Liver (tissue), 3 donors: ENCODE measurements around the gene PCAT6.

Source experiments
- EGR1 ChIP-seq, 2 donors: IDR thresholded peaks; 2 replicates each; pipeline ENCODE4 v1.6.1; 2016 to 2018; ENCODE audit warnings: antibody characterized with exemption in 2 of 2, low read depth in 2 of 2
- GABPA ChIP-seq, 2 donors: IDR thresholded peaks in 1 of 2; conservative IDR thresholded peaks in 1 of 2; 2 replicates each; pipeline ENCODE4 v1.6.1; 2016; ENCODE audit warnings: antibody characterized with exemption in 2 of 2, mild to moderate bottlenecking in 1 of 2, moderate library complexity in 1 of 2
- RAD21 ChIP-seq, 2 donors: IDR thresholded peaks; 2 replicates each; pipeline ENCODE4 v1.6.1; 2016; ENCODE audit warnings: antibody characterized with exemption in 2 of 2, mild to moderate bottlenecking in 2 of 2
- TAF1 ChIP-seq: conservative IDR thresholded peaks from 2 replicates; pipeline ENCODE4 v1.6.1; 2016; ENCODE audit warnings: antibody characterized with exemption, mild to moderate bottlenecking
- YY1 ChIP-seq: IDR thresholded peaks from 2 replicates; pipeline ENCODE4 v1.6.1; 2016; ENCODE audit warnings: antibody characterized with exemption, mild to moderate bottlenecking
- TF ChIP-seq, protein P1 (sequence below): fragments of 150-350 bp; IDR thresholded peaks from 2 replicates; pipeline ENCODE4 v1.5.1; 2017; ENCODE audit warnings: improper control_type of control experiment, low read depth, low read length; ENCODE audit not compliant: missing input control
- TF ChIP-seq, protein P2 (sequence below): IDR thresholded peaks from 2 replicates; pipeline ENCODE4 v1.6.1; 2016; ENCODE audit warnings: antibody characterized with exemption
- TF ChIP-seq, protein P3 (sequence below): IDR thresholded peaks from 2 replicates; pipeline ENCODE4 v1.6.1; 2016; ENCODE audit warnings: antibody characterized with exemption
- TF ChIP-seq, protein P4 (sequence below): IDR thresholded peaks from 2 replicates; pipeline ENCODE4 v1.6.1; 2016; ENCODE audit warnings: antibody characterized with exemption
- TF ChIP-seq, protein P5 (sequence below): IDR thresholded peaks from 2 replicates; pipeline ENCODE4 v1.6.1; 2016; ENCODE audit warnings: antibody characterized with exemption, mild to moderate bottlenecking
- donor health status: healthy.
- donor health status: healthy.

DNA sequence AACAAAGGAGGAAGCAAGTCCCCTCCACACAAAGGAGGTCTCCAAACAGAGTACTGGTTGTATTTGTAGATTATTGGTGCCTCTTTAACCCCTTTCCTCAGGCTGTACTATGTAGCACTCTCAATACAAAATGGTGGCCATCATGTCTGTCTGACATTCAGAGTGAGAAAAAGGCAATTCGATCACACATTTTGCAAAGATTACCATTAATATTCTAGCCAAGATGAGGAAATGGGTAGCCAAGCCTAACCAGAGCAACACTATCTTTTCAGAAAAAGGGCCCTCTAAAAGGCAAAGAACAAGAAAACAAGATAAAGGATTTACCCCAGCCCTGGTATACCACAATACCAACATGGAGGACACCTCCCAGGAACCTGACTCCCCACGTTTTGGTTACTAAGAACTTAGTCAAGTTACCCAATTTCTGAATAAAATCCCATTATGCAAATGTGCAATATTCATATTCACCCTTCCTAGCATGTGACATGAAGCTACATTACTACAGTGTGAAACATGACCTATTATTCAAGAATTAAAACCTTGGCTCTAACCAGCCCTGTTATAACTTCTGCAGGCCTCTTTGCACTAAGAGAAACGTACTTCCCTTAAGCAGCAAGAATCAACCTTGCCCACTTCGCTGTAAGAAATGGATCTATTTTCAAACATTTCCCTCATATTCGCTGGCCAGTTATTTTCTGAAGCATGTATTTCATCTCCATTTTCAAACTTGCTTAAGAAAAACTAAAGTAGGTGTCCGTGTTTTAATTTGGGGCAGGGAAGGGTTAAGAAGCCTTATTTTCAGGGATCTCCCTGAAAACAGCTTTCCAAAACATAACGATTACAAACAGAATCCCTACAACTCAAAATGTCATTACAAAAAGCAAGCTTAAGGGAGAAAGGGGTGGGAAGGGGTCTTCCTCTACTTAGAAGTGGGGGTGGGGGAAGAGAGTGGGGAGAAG lies 4.6 kb upstream of the PCAT6 start:
- TF ChIP-seq EGR1 (IDR thresholded peaks at IDR 0.05; ENCODE audit: low read depth in 2 of 2) = no peak
- TF ChIP-seq, protein P1, sequence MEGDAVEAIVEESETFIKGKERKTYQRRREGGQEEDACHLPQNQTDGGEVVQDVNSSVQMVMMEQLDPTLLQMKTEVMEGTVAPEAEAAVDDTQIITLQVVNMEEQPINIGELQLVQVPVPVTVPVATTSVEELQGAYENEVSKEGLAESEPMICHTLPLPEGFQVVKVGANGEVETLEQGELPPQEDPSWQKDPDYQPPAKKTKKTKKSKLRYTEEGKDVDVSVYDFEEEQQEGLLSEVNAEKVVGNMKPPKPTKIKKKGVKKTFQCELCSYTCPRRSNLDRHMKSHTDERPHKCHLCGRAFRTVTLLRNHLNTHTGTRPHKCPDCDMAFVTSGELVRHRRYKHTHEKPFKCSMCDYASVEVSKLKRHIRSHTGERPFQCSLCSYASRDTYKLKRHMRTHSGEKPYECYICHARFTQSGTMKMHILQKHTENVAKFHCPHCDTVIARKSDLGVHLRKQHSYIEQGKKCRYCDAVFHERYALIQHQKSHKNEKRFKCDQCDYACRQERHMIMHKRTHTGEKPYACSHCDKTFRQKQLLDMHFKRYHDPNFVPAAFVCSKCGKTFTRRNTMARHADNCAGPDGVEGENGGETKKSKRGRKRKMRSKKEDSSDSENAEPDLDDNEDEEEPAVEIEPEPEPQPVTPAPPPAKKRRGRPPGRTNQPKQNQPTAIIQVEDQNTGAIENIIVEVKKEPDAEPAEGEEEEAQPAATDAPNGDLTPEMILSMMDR = no peak
- TF ChIP-seq, protein P2, sequence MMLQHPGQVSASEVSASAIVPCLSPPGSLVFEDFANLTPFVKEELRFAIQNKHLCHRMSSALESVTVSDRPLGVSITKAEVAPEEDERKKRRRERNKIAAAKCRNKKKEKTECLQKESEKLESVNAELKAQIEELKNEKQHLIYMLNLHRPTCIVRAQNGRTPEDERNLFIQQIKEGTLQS = no peak
- TF ChIP-seq TAF1 = no peak
- TF ChIP-seq, protein P3, sequence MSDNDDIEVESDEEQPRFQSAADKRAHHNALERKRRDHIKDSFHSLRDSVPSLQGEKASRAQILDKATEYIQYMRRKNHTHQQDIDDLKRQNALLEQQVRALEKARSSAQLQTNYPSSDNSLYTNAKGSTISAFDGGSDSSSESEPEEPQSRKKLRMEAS = no peak
- TF ChIP-seq, protein P4, sequence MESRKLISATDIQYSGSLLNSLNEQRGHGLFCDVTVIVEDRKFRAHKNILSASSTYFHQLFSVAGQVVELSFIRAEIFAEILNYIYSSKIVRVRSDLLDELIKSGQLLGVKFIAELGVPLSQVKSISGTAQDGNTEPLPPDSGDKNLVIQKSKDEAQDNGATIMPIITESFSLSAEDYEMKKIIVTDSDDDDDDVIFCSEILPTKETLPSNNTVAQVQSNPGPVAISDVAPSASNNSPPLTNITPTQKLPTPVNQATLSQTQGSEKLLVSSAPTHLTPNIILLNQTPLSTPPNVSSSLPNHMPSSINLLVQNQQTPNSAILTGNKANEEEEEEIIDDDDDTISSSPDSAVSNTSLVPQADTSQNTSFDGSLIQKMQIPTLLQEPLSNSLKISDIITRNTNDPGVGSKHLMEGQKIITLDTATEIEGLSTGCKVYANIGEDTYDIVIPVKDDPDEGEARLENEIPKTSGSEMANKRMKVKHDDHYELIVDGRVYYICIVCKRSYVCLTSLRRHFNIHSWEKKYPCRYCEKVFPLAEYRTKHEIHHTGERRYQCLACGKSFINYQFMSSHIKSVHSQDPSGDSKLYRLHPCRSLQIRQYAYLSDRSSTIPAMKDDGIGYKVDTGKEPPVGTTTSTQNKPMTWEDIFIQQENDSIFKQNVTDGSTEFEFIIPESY = no peak
- TF ChIP-seq, protein P5, sequence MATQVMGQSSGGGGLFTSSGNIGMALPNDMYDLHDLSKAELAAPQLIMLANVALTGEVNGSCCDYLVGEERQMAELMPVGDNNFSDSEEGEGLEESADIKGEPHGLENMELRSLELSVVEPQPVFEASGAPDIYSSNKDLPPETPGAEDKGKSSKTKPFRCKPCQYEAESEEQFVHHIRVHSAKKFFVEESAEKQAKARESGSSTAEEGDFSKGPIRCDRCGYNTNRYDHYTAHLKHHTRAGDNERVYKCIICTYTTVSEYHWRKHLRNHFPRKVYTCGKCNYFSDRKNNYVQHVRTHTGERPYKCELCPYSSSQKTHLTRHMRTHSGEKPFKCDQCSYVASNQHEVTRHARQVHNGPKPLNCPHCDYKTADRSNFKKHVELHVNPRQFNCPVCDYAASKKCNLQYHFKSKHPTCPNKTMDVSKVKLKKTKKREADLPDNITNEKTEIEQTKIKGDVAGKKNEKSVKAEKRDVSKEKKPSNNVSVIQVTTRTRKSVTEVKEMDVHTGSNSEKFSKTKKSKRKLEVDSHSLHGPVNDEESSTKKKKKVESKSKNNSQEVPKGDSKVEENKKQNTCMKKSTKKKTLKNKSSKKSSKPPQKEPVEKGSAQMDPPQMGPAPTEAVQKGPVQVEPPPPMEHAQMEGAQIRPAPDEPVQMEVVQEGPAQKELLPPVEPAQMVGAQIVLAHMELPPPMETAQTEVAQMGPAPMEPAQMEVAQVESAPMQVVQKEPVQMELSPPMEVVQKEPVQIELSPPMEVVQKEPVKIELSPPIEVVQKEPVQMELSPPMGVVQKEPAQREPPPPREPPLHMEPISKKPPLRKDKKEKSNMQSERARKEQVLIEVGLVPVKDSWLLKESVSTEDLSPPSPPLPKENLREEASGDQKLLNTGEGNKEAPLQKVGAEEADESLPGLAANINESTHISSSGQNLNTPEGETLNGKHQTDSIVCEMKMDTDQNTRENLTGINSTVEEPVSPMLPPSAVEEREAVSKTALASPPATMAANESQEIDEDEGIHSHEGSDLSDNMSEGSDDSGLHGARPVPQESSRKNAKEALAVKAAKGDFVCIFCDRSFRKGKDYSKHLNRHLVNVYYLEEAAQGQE = no peak
- no peak for TF ChIP-seq RAD21 (IDR thresholded peaks at IDR 0.05)
- TF ChIP-seq GABPA (IDR thresholded peaks at IDR 0.05 in 1 of 2, conservative IDR thresholded peaks at IDR 0.05 in 1 of 2) = no peak
- no peak for TF ChIP-seq YY1
